ENCODE data around the gene ARHGAP10. TPM values are rescaled to one million over a fixed set of nuclear protein-coding genes. Genes with fewer than 3 reads are reported as not detected.

ARHGAP10 gene
- total RNA-seq, 4 donors from 2014 or later = 131 to 217 (median 206) TPM

DNA sequence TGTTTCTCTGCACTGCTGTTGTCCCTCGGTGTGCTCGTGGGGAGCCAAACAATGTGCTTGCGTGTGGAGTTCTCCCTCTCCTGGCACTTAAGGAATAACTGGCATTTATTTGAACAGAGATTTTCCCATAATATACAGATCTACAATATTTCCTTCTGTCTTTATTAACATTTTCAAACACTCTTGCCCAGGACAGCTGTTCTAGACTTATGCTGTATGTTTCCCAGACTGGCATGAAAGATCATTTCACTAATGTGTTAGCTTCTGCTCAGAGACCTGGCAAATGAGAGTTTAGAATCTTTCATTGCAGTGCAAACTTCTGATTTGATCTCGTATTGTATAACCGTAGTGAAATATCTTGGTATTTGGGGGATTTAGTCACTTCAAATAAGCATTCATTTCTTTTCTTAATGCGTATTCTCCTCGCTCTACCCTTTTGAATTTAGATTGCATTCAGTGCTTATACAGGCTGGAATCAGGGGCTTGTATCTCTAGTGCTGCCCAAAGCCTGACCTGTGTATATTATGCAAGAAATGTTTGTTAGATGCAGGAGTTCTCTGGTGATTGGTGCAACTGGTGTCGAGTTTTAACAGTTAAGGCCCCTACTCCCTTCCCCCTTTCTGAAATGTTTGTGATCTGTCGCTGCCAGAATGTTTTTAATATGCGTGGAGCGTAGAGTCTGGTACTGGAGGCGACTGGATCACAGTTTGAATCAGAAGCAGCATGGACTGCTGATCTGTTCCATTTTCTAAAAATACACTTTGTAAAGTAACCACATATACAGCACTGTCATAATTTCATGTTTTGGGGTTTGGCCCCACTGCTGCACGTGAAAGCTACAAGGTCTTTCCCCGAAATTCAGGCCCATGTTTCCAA lies 326.3 kb downstream of the ARHGAP10 start:
- H3K4me1 ChIP-seq = peaks cover 0 to 46% (median 3%) of the 10 kb centered on the region in 4 donors
- TF ChIP-seq POLR2A (IDR thresholded peaks at IDR 0.05) = no peak
- TF ChIP-seq, protein P1, sequence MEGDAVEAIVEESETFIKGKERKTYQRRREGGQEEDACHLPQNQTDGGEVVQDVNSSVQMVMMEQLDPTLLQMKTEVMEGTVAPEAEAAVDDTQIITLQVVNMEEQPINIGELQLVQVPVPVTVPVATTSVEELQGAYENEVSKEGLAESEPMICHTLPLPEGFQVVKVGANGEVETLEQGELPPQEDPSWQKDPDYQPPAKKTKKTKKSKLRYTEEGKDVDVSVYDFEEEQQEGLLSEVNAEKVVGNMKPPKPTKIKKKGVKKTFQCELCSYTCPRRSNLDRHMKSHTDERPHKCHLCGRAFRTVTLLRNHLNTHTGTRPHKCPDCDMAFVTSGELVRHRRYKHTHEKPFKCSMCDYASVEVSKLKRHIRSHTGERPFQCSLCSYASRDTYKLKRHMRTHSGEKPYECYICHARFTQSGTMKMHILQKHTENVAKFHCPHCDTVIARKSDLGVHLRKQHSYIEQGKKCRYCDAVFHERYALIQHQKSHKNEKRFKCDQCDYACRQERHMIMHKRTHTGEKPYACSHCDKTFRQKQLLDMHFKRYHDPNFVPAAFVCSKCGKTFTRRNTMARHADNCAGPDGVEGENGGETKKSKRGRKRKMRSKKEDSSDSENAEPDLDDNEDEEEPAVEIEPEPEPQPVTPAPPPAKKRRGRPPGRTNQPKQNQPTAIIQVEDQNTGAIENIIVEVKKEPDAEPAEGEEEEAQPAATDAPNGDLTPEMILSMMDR (IDR thresholded peaks at IDR 0.05) = no peak
- TF ChIP-seq EP300 (IDR thresholded peaks at IDR 0.05) = no peak
- DNase-seq (ENCODE audit: low spot score in 2 of 2) = no peak
- no peaks in the 10 kb centered on the region for H3K9me3 ChIP-seq
- no peak overlapping the region for H3K27ac ChIP-seq
- H3K27me3 ChIP-seq = no peaks in the 10 kb centered on the region
- no peak overlapping the region for H3K4me3 ChIP-seq
- 78% methylated on average over 14 of the region's 14 CpGs for WGBS, 2 donors
- peaks cover 0 to 17% (median 0%) of the 10 kb centered on the region in 3 donors for H3K36me3 ChIP-seq

DNA sequence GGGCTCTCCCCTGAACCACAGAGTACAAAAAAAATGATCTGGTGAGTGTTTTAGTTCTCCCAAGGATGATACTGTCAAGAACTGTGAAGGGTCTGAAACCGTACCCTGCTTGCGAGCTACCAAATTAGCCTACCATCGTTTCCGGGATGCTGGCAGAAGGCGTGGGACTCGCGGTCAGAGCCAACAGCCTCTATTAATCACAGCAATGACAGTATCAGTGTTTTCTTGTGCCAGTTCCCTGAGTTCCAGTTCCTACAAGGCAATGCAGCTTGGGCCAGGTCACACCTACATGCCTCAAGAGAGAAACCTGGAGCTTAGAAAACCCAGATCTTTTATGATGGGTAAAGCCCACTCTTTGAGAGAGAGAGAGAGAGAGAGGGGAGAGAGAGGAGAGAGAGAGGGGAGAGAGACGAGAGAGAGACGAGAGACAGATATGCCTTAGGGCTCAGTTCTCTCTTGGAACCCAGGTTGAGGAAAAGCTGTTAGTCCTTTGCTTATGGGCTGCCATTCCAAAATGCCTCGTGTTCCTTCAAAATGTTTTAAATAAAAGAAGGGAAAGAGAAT lies 327.8 kb downstream of the ARHGAP10 start:
- H3K9me3 ChIP-seq = no peaks in the 10 kb centered on the region
- peaks cover 0 to 46% (median 0%) of the 10 kb centered on the region in 4 donors for H3K4me1 ChIP-seq
- 76 to 79% methylated on average over 10 of the region's 10 CpGs for WGBS, 2 donors

DNA sequence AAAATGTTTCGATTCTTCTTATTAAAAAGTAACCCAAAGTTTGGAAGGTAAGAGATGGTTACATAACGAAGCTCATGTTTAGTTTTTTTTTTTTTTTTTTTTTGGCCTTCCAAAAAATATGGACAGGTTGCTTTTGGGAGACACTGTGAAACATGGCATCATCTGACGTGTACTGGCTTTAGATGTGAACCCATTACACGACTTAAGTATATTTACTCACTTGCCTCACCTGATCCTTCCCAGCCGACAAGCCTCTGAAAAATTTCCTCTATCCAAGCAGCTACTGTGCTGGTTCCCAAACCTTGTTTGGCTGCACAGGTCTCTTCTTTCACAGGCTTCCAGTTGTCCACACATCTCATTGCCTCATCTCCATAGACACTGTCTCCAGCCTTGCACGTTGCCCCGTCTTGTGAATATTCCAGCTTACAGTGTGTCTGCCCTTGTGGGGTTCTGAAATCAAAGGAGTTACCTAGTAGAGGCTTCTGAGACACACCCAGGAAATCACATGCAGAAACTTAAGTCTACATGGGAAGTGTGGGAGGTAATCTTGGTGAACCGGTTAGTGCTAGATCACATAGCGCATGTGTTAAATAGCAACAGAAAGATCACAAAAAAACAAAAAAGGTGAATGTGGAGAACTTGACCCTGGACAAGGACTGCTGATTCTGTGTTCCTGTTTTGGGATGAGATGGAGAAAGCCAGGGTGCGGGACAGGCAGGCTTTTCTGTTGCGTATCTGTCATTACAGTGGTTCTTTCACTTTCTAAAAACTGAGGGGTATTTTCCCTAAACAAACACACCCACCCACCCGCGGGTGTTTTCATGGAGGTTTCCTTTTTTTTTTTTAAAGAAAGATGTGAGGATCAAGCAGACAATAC lies 328.6 kb downstream of the ARHGAP10 start:
- TF ChIP-seq POLR2A (IDR thresholded peaks at IDR 0.05) (no peak), EP300 (IDR thresholded peaks at IDR 0.05) (no peak)
- TF ChIP-seq, protein P1 (IDR thresholded peaks at IDR 0.05) = no peak
- peaks cover 0 to 54% (median 0%) of the 10 kb centered on the region in 4 donors for H3K4me1 ChIP-seq
- no peak overlapping the region for H3K4me3 ChIP-seq
- H3K36me3 ChIP-seq = peaks cover 0 to 30% (median 0%) of the 10 kb centered on the region in 3 donors
- 81% methylated on average over 13 of the region's 13 CpGs for WGBS, 2 donors
- no peaks in the 10 kb centered on the region for H3K27me3 ChIP-seq
- no peak overlapping the region for H3K27ac ChIP-seq
- no peaks in the 10 kb centered on the region for H3K9me3 ChIP-seq
- no peak for DNase-seq (ENCODE audit: low spot score in 2 of 2)

More for the DNA sequence above, 327.8 kb downstream of the ARHGAP10 start:
- H3K4me3 ChIP-seq = no peak overlapping the region
- H3K36me3 ChIP-seq = peaks cover 0 to 27% (median 0%) of the 10 kb centered on the region in 3 donors
- no peaks in the 10 kb centered on the region for H3K27me3 ChIP-seq
- TF ChIP-seq EP300 (IDR thresholded peaks at IDR 0.05) (no peak), POLR2A (IDR thresholded peaks at IDR 0.05) (no peak)
- TF ChIP-seq, protein P1 (IDR thresholded peaks at IDR 0.05) = no peak
- no peak overlapping the region for H3K27ac ChIP-seq
- no peak for DNase-seq (ENCODE audit: low spot score in 2 of 2)

DNA sequence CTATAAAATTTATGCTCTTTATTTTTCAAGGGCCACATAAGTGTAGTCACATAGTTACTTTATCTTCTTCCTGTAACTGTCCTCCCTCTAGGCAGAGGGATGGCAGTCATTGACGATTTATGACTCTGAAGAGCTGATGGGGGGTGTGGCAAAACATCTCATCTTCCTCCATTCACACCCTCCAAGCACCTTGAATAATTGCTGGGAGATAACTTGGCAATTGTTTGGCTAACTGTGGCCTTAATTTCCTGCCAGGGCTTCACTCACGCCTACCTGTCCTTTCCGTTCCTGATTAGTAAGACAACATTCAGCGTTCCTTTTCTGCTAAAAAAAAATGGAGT lies 329.2 kb downstream of the ARHGAP10 start:
- no peak for DNase-seq (ENCODE audit: low spot score in 2 of 2)
- H3K27ac ChIP-seq = no peak overlapping the region
- WGBS, 2 donors = 63 to 69% methylated on average over 4 of the region's 4 CpGs
- TF ChIP-seq POLR2A (IDR thresholded peaks at IDR 0.05) = no peak
- TF ChIP-seq EP300 (IDR thresholded peaks at IDR 0.05) = no peak
- TF ChIP-seq, protein P1 (IDR thresholded peaks at IDR 0.05) = no peak
- no peaks in the 10 kb centered on the region for H3K9me3 ChIP-seq
- H3K36me3 ChIP-seq = peaks cover 0 to 31% (median 0%) of the 10 kb centered on the region in 3 donors
- H3K4me3 ChIP-seq = no peak overlapping the region
- peaks cover 0 to 54% (median 0%) of the 10 kb centered on the region in 4 donors for H3K4me1 ChIP-seq
- H3K27me3 ChIP-seq = no peaks in the 10 kb centered on the region
